Glutamatergic neuron (in vitro differentiated cells): Measurements from ENCODE around the gene ERBB3. TPM values are rescaled to one million over a fixed set of nuclear protein-coding genes. Genes with fewer than 3 reads are reported as not detected.
"Not testable (repeated sequence)": the region's sequence is repeated elsewhere in the genome, so short reads cannot be mapped to it uniquely, and the experiment has no call there.

Source experiments
- DNase-seq: peaks from one replicate; pipeline ENCODE4 v3.0.0; 2022
- H3K27ac Mint-ChIP-seq: one replicate; pipeline ENCODE4 v1.8.0; 2020; ENCODE audit warnings: mild to moderate bottlenecking, mixed read lengths, inconsistent platforms; ENCODE audit not compliant: unreplicated experiment
- H3K27me3 Mint-ChIP-seq: one replicate; pipeline ENCODE4 v1.8.0; 2020; ENCODE audit warnings: mild to moderate bottlenecking, moderate library complexity, mixed read lengths, inconsistent platforms; ENCODE audit not compliant: unreplicated experiment
- H3K36me3 Mint-ChIP-seq: one replicate; pipeline ENCODE4 v1.8.0; 2020; ENCODE audit warnings: mild to moderate bottlenecking, mixed read lengths, inconsistent platforms; ENCODE audit not compliant: unreplicated experiment
- H3K4me1 Mint-ChIP-seq: one replicate; pipeline ENCODE4 v1.8.0; 2020; ENCODE audit warnings: mild to moderate bottlenecking, low read depth, mixed read lengths, inconsistent platforms; ENCODE audit not compliant: unreplicated experiment
- H3K4me3 Mint-ChIP-seq: one replicate; pipeline ENCODE4 v1.8.0; 2020; ENCODE audit warnings: mild to moderate bottlenecking, mixed read lengths, inconsistent platforms; ENCODE audit not compliant: unreplicated experiment
- H3K9me3 Mint-ChIP-seq: one replicate; pipeline ENCODE4 v1.8.0; 2020; ENCODE audit warnings: mild to moderate bottlenecking, moderate library complexity, mixed read lengths, inconsistent platforms; ENCODE audit not compliant: unreplicated experiment
- total RNA-seq: library from RNA; stranded (reverse); fragmentation: NEBNext Ultra II Directional; extraction: Animal tissue kit (Norgen Biotek cat#: 25700); gene quantifications from one replicate; pipeline ENCODE4 v1.2.1, GENCODE V29; 2021; ENCODE audit not compliant: unreplicated experiment
- TF ChIP-seq, protein P1 (sequence below): fragments of 200-600 bp; sonication (generic); IDR thresholded peaks from one replicate; pipeline ENCODE4 v1.5.0; 2021; ENCODE audit not compliant: partially characterized antibody, unreplicated experiment

The ERBB3 gene
- total RNA-seq, 1 donor from 2014 or later, result 33.7 TPM

DNA sequence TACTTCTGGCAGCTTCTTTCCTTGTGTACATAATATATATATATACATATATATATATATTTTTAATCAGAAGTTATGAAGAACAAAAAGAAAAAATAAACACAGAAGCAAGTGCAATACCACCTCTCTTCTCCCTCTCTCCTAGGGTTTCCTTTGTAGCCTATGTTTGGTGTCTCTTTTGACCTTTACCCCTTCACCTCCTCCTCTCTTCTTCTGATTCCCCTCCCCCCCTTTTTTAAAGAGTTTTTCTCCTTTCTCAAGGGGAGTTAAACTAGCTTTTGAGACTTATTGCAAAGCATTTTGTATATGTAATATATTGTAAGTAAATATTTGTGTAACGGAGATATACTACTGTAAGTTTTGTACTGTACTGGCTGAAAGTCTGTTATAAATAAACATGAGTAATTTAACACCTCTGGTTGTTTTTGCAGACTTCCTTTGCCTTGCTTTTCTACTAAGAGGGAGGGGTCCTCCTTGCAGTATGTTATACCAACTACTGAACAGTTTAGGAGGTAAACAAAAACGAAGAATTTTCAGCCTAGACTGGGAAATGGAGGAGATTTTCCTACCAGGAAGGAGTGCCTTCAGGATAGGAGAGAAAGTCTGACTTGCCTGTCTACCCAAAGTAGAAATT lies 41.8 kb upstream of the ERBB3 start:
- Mint-ChIP-seq H3K4me1 (peaks cover 12% of the 10 kb centered on the region), H3K36me3 (peaks cover 4% of the 10 kb centered on the region), H3K9me3 (peaks cover 14% of the 10 kb centered on the region), H3K27ac (no peak overlapping the region), H3K27me3 (peaks cover 5% of the 10 kb centered on the region), H3K4me3 (no peak overlapping the region)
- no peak for DNase-seq
- TF ChIP-seq, protein P1, sequence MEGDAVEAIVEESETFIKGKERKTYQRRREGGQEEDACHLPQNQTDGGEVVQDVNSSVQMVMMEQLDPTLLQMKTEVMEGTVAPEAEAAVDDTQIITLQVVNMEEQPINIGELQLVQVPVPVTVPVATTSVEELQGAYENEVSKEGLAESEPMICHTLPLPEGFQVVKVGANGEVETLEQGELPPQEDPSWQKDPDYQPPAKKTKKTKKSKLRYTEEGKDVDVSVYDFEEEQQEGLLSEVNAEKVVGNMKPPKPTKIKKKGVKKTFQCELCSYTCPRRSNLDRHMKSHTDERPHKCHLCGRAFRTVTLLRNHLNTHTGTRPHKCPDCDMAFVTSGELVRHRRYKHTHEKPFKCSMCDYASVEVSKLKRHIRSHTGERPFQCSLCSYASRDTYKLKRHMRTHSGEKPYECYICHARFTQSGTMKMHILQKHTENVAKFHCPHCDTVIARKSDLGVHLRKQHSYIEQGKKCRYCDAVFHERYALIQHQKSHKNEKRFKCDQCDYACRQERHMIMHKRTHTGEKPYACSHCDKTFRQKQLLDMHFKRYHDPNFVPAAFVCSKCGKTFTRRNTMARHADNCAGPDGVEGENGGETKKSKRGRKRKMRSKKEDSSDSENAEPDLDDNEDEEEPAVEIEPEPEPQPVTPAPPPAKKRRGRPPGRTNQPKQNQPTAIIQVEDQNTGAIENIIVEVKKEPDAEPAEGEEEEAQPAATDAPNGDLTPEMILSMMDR, result no peak

DNA sequence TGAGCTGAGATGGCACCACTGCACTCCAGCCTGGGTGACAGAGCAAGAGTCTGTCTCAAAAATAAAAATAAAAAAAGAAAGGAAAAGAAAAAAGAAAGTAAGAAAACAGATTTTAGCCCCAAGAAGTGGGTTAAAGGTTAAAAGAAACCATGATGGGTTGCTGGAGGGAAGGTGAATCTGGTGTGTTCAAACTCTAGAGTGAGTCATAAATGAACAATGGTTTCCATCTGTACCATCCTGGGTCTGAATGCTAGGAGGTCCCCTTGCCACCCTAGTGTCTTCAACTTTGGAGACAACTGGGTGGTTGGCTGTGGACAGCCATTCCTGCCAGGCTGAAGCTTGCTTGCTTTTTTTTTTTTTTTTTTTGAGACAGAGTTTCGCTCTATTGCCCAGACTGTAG lies 39.8 kb upstream of the ERBB3 start:
- H3K4me1 Mint-ChIP-seq, result peaks cover 15% of the 10 kb centered on the region
- peaks cover 3% of the 10 kb centered on the region for H3K36me3 Mint-ChIP-seq
- no peak overlapping the region for H3K27ac Mint-ChIP-seq
- TF ChIP-seq, protein P1, result no peak
- peaks cover 5% of the 10 kb centered on the region for H3K27me3 Mint-ChIP-seq
- no peak overlapping the region for H3K4me3 Mint-ChIP-seq
- peaks cover 14% of the 10 kb centered on the region for H3K9me3 Mint-ChIP-seq
- DNase-seq, result no peak

DNA sequence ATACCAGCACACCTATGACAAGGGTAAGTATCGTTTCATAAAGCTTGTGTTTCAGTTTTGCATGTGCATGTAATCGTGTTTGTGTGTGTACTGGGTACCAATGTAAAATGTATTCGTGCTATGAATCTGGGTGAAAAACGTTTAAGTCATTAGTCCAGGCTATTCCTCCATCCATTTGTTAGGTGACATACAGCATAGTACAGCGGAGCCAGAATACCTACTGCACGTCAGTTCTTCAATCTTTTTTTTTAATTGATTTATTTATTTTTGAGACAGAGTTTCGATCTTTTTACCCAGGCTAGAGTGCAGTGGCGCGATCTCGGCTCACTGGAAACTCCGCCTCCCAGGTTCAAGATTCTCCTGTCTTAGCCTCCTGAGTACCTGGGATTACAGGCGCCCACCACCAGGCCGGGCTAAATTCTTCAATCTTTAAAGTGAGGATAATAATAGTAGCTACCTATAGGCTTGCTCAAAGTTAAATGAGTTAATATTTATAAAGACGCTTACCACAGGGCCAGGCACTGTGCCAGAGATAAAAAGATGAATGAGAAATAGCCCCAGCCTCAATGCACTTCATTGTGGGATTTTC lies 38.9 kb upstream of the ERBB3 start:
- TF ChIP-seq, protein P1, result peak; percentile 18
- Mint-ChIP-seq H3K9me3 (peaks cover 14% of the 10 kb centered on the region), H3K4me1 (peaks cover 15% of the 10 kb centered on the region), H3K4me3 (peak overlapping the region; percentile 99), H3K27ac (peak overlapping the region; percentile 87), H3K36me3 (no peaks in the 10 kb centered on the region), H3K27me3 (peaks cover 5% of the 10 kb centered on the region)
- DNase-seq, result peak; percentile 21

DNA sequence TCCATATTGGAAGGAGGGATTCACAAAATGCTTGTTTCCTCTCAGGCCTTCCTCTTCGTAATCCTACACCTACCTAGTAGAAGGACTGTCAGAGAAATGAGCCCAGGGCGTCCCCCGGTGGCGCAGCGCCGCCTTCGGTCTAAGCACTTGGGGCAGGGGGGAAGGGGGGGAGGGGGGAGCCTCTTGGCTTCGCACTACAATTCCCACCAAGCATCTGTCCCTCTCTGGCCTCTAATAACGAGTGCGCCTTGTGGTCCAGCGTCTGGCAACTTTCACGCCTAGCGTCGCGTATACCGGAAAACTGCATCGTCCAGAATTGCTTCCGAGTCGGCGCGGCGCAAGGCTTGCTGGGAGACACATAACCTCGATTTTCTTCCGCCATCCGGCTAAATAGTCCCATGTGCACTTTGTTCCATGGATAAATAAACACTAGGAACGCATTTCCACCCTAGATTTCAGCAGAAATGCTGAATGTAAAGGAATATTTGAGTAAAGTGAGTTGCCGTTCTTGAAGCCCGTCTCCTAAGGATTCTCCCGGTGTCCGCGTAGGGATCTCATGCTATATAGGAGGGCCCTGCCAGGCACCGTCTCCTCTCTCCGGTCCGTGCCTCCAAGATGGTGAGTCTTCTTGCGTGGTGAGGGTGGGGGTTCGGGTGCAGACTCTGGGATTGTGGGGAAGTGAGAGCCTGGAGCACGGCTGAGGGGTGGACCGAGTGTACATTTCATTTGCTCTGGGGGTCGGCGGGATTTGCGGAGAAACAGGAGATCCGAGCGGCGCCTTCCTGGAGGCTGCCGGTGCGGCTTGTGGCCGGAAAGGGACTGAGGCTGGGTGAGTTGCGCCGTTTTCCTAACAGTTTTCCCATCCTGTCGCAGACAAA lies 38.2 kb upstream of the ERBB3 start, which contains the start of gene RPS26:
RPS26 (plus strand) TSS at position 367 of the 878 bp plus-strand sequence; CDS start at position 616, 249 bp downstream.
- TF ChIP-seq, protein P1, result no peak
- DNase-seq, result peak; percentile 90
- Mint-ChIP-seq H3K27me3 (peaks cover 5% of the 10 kb centered on the region), H3K4me3 (peak within 1 kb of the TSS; percentile 99), H3K9me3 (peaks cover 14% of the 10 kb centered on the region), H3K36me3 (no peaks in the 10 kb centered on the region), H3K27ac (peak within 1 kb of the TSS; percentile 99), H3K4me1 (peaks cover 17% of the 10 kb centered on the region)

DNA sequence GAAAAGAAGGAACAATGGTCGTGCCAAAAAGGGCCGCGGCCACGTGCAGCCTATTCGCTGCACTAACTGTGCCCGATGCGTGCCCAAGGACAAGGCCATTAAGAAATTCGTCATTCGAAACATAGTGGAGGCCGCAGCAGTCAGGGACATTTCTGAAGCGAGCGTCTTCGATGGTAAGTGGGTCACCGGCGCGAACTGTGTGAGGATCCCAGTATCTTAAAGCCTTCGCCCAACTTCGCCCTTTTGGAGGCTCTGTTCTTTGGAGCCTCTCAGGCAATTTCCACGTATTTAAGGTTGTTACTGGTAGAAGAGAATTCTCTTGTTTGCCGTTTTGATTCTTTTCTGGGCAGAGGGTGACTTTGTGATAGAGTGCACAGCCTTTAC lies 37.5 kb upstream of the ERBB3 start:
- peaks cover 14% of the 10 kb centered on the region for H3K9me3 Mint-ChIP-seq
- not testable (repeated sequence) for H3K27me3 Mint-ChIP-seq

More for the DNA sequence above, 37.5 kb upstream of the ERBB3 start:
- Mint-ChIP-seq H3K4me1 (peaks cover 17% of the 10 kb centered on the region), H3K27ac (peak overlapping the region; percentile 99), H3K4me3 (peak overlapping the region; percentile 99)
- not testable (repeated sequence) for H3K36me3 Mint-ChIP-seq, DNase-seq
